ENCODE measurements around the gene KEAP1. TPM values are rescaled to one million over a fixed set of nuclear protein-coding genes. Genes with fewer than 3 reads are reported as not detected.
A peak's percentile ranks its signal among the peaks of the same experiment; 100 is the strongest.

Gene KEAP1
- total RNA-seq, 6 donors from 2014 or later = 34.6 to 85.1 (median 60.7) TPM

DNA sequence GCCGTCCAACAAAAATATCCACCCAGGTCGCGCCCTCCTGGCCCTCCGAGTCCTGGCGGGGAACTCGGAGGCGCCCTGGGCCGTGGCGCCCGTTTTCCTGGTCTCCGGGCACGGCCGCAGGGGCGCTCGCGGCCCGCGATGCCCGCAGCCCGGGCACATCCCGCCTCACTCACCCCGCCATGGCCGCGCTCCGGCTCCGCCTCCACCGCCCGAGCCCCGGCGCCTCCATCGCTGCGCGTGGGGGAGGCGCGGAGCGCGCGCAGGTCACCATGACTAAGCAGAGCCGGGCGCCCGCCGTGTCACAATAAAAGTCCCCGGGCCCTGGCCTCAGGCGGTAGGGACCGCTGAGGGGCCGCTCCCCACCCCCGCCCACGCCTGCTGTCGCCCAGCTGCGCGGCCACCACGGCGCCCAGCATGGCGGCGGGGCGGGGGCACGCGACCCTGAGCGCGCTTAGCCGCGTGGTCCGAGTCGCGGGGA, 593 bp downstream of the KEAP1 start:
- DNase-seq (peak; percentile 95 to 98), ATAC-seq (ENCODE audit: low FRiP score in 2 of 2) (peak; percentile 95 to 97)
- Histone ChIP-seq H3K9me3 (no peaks in the 10 kb centered on the region), H3K4me1 (peaks cover 35 to 48% (median 38%) of the 10 kb centered on the region in 4 donors), H3K4me3 (peak overlapping the region; percentile 65 to 100 (median 80)), H3K36me3 (peaks cover 11 to 19% (median 15%) of the 10 kb centered on the region in 4 donors), H3K27ac (peak overlapping the region; percentile 97 to 98 (median 98)), H3K27me3 (no peaks in the 10 kb centered on the region)
- WGBS, 2 donors = 0% methylated on average over 32 of the region's 65 CpGs; no CpG with 5 or more reads in 1 of the 2 donors
- peak in 2 of 6 experiments; percentile 33 to 34 for TF ChIP-seq CTCF (IDR thresholded peaks at IDR 0.05)
- TF ChIP-seq POLR2A (IDR thresholded peaks at IDR 0.05) = peak; percentile 66 to 93 (median 76)
- peak; percentile 78 to 83 for TF ChIP-seq POLR2AphosphoS5 (IDR thresholded peaks at IDR 0.05)
- peak in 2 of 4 donors; percentile 53 to 74 for TF ChIP-seq EP300 (IDR thresholded peaks at IDR 0.05)

DNA sequence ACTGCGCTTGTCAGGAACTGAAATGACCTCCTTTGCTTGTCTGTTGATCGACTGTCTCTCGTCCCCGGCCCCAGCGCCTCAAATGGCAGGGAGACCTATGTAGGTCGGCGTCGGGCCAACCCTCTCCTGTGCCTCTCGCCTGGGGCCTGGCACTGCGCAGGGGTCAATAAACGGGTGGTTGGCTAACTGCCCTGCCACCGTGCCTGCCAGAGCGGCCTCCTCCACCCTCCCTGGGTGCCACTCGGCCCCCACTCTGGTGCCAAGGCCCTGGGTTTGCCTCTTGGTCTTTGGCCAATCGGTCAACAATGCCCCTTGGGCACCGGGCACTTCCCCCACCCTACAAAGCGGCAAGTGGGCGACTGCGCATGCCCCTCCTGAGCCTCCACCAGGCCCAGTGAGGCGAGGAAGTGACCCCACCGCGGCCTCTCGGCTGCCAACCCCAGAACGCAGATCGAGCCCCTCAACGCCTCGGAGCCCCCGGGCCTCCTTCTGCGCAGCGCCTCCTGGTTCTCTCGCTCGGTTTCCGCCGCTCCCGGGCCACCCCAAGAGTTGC, 1.1 kb downstream of the KEAP1 start:
- Histone ChIP-seq H3K27me3 (no peaks in the 10 kb centered on the region), H3K27ac (peak overlapping the region; percentile 97 to 98 (median 98)), H3K4me1 (peaks cover 35 to 54% (median 42%) of the 10 kb centered on the region in 4 donors), H3K36me3 (peaks cover 11 to 24% (median 19%) of the 10 kb centered on the region in 4 donors), H3K4me3 (peak overlapping the region; percentile 64 to 100 (median 70)), H3K9me3 (no peaks in the 10 kb centered on the region)
- TF ChIP-seq POLR2A (IDR thresholded peaks at IDR 0.05) (no peak), POLR2AphosphoS5 (IDR thresholded peaks at IDR 0.05) (peak; percentile 41 to 46), EP300 (IDR thresholded peaks at IDR 0.05) (no peak)
- DNase-seq (peak; percentile 91 to 92), ATAC-seq (ENCODE audit: low FRiP score in 2 of 2) (peak; percentile 77 to 81)
- WGBS, 2 donors = 1% methylated on average over 10 to 22 of the region's 35 CpGs

DNA sequence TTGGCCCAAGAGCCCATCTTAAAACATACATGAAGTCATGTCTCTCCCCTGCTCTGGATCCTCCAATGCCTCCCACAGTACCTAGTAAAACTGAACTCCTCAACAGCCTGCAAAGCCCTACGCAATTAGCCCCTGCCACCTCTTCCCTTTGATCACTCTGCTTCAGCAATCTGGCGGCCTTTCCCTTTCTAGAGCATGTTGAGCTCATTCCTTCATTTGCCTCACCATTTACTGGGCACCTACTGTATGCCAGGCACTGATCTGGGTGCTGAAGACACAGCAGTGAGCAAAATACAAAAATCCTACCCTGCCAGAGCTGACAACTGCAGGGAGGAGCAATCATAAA, 2.9 kb downstream of the KEAP1 start:
- 93 to 97% methylated on average over 2 of the region's 2 CpGs for WGBS, 2 donors
- peak overlapping the region in 1 of 4 donors; percentile 4 for H3K27ac ChIP-seq
- ATAC-seq (ENCODE audit: low FRiP score in 2 of 2) = no peak
- TF ChIP-seq POLR2AphosphoS5 (IDR thresholded peaks at IDR 0.05) (no peak), CTCF (IDR thresholded peaks at IDR 0.05) (no peak), POLR2A (IDR thresholded peaks at IDR 0.05) (no peak), EP300 (IDR thresholded peaks at IDR 0.05) (no peak)
- peaks cover 11 to 42% (median 32%) of the 10 kb centered on the region in 4 donors for H3K36me3 ChIP-seq
- H3K4me1 ChIP-seq = peaks cover 32 to 59% (median 43%) of the 10 kb centered on the region in 4 donors
- no peaks in the 10 kb centered on the region for H3K9me3 ChIP-seq
- H3K27me3 ChIP-seq = no peaks in the 10 kb centered on the region
- DNase-seq = no peak
- no peak overlapping the region for H3K4me3 ChIP-seq

GRCh38 chr19:10499550-10500246, 3.5 kb downstream of the KEAP1 start:
- H3K9me3 ChIP-seq = no peaks in the 10 kb centered on the region
- WGBS, 2 donors = 87 to 91% methylated on average over 21 to 22 of the region's 24 CpGs
- no peak for ATAC-seq (ENCODE audit: low FRiP score in 2 of 2)
- peaks cover 31 to 59% (median 43%) of the 10 kb centered on the region in 4 donors for H3K4me1 ChIP-seq
- peaks cover 11 to 47% (median 37%) of the 10 kb centered on the region in 4 donors for H3K36me3 ChIP-seq
- peak in 1 of 2 donors; percentile 59 for DNase-seq
- H3K4me3 ChIP-seq = no peak overlapping the region
- no peaks in the 10 kb centered on the region for H3K27me3 ChIP-seq
- TF ChIP-seq EP300 (IDR thresholded peaks at IDR 0.05) (no peak), CTCF (IDR thresholded peaks at IDR 0.05) (no peak), POLR2A (IDR thresholded peaks at IDR 0.05) (no peak), POLR2AphosphoS5 (IDR thresholded peaks at IDR 0.05) (no peak)
- H3K27ac ChIP-seq = peak overlapping the region in 3 of 4 donors; percentile 4 to 59 (median 58)

DNA sequence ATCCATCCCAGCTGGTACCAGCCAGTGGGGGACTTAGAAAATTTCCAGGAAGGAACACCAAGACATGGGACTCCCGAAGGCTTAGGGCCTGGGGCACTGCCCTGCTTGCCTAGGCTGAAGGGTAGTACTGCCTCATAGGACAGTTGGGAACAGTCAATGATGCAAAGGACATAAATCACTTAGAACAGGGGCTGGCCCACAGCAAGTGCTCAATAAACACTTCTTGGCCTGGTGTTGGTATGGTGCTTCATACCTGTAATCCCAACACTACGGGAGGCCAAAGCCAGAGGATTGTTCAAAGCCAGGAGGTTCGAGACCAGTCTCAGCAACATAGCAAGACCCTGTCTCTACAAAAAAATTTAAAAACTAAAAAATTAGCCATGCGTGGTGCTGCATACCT, 5.8 kb downstream of the KEAP1 start:
- Histone ChIP-seq H3K4me3 (no peak overlapping the region), H3K9me3 (no peaks in the 10 kb centered on the region), H3K27me3 (no peaks in the 10 kb centered on the region), H3K36me3 (peaks cover 11 to 68% (median 48%) of the 10 kb centered on the region in 4 donors), H3K4me1 (peaks cover 31 to 53% (median 41%) of the 10 kb centered on the region in 4 donors), H3K27ac (no peak overlapping the region)
- WGBS, 2 donors = 93% methylated on average over 4 of the region's 4 CpGs
- TF ChIP-seq CTCF (IDR thresholded peaks at IDR 0.05) (no peak), EP300 (IDR thresholded peaks at IDR 0.05) (no peak), POLR2AphosphoS5 (IDR thresholded peaks at IDR 0.05) (no peak), POLR2A (IDR thresholded peaks at IDR 0.05) (no peak)
- no peak for ATAC-seq (ENCODE audit: low FRiP score in 2 of 2)
- no peak for DNase-seq

Measured in upper lobe of left lung (tissue), 6 donors.